NT2/D1 (cell line): ENCODE measurements around the gene FREM2.

Source experiments
- DNase-seq: peaks from one replicate; pipeline ENCODE4 v3.0.0-alpha.2; 2011; ENCODE audit warnings: low read depth, low spot score
- H3K27me3 ChIP-seq: 2 replicates; pipeline ENCODE4 v1.6.0; 2011; ENCODE audit warnings: mild to moderate bottlenecking; ENCODE audit not compliant: insufficient read length, insufficient read depth
- H3K36me3 ChIP-seq: 2 replicates; pipeline ENCODE4 v1.6.1; 2011; ENCODE audit warnings: mild to moderate bottlenecking, low read length, mixed read lengths; ENCODE audit not compliant: insufficient read depth, insufficient read length
- H3K4me1 ChIP-seq: 2 replicates; pipeline ENCODE4 v1.5.1; 2011; ENCODE audit not compliant: insufficient read depth, insufficient read length
- H3K4me3 ChIP-seq: 2 replicates; pipeline ENCODE4 v1.5.1; 2011; ENCODE audit warnings: low read depth; ENCODE audit not compliant: insufficient read length
- H3K9ac ChIP-seq: 2 replicates; pipeline ENCODE4 v1.6.0; 2011; ENCODE audit warnings: low read depth; ENCODE audit not compliant: insufficient read length
- H3K9me3 ChIP-seq: 2 replicates; pipeline ENCODE4 v1.5.1; 2011; ENCODE audit warnings: mild to moderate bottlenecking, low read length; ENCODE audit not compliant: insufficient read depth
- SUZ12 ChIP-seq: IDR thresholded peaks from 2 replicates; pipeline ENCODE4 v1.6.1; 2011; ENCODE audit not compliant: insufficient read length, insufficient read depth; ENCODE audit errors: extremely low read depth
- YY1 ChIP-seq: IDR thresholded peaks from 2 replicates; pipeline ENCODE4 v1.6.1; 2011; ENCODE audit not compliant: insufficient read length, insufficient read depth
- ZNF274 ChIP-seq: IDR thresholded peaks from 2 replicates; pipeline ENCODE4 v1.6.1; 2011; ENCODE audit warnings: mild to moderate bottlenecking, low read depth, low read length

Gene FREM2, protein sequence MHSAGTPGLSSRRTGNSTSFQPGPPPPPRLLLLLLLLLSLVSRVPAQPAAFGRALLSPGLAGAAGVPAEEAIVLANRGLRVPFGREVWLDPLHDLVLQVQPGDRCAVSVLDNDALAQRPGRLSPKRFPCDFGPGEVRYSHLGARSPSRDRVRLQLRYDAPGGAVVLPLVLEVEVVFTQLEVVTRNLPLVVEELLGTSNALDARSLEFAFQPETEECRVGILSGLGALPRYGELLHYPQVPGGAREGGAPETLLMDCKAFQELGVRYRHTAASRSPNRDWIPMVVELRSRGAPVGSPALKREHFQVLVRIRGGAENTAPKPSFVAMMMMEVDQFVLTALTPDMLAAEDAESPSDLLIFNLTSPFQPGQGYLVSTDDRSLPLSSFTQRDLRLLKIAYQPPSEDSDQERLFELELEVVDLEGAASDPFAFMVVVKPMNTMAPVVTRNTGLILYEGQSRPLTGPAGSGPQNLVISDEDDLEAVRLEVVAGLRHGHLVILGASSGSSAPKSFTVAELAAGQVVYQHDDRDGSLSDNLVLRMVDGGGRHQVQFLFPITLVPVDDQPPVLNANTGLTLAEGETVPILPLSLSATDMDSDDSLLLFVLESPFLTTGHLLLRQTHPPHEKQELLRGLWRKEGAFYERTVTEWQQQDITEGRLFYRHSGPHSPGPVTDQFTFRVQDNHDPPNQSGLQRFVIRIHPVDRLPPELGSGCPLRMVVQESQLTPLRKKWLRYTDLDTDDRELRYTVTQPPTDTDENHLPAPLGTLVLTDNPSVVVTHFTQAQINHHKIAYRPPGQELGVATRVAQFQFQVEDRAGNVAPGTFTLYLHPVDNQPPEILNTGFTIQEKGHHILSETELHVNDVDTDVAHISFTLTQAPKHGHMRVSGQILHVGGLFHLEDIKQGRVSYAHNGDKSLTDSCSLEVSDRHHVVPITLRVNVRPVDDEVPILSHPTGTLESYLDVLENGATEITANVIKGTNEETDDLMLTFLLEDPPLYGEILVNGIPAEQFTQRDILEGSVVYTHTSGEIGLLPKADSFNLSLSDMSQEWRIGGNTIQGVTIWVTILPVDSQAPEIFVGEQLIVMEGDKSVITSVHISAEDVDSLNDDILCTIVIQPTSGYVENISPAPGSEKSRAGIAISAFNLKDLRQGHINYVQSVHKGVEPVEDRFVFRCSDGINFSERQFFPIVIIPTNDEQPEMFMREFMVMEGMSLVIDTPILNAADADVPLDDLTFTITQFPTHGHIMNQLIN (N-terminal part only)

DNA sequence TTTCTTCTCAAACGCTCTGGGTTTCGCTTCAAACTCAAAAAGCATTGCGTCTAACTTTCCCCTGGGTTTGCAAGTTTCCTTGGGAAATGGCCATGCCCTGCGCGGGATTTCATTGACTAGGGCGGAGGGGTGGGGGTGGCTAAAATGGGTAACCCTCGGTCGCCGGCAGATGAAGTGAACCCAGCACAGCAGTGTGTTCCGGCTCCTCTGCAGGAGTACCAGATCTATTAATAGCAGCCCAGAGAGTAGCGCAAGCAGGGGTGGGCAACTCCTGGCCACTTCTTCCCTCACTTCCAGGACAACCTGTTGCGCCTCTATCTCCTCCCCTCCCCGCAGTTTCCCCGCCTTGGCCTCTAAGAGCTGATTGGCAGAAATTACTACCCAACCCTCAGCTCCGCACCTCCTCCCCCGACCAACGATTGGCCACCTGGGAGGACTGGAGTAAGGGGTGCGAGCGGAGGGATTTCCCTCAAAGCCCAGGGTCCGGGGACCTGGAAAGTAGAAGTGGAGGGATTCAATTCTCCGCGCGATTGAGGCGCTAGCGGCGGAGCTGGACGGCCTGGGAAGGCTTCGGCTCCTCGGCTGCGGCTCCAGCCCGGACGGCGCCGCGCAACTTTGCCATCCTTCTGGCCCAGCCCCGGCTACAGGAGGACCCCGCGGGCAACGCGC, at the start of gene FREM2:
TSS of gene FREM2 (plus strand) at position 501 of the 669 bp plus-strand sequence. CDS start 268 bp downstream, outside the sequence.
- no peak for TF ChIP-seq YY1
- TF ChIP-seq SUZ12 = no peak
- no peak for TF ChIP-seq ZNF274
- Histone ChIP-seq H3K9me3 (no peaks in the 10 kb centered on the region), H3K4me3 (peak within 1 kb of the TSS; percentile 78), H3K27me3 (peaks cover 26% of the 10 kb centered on the region), H3K36me3 (no peaks in the 10 kb centered on the region), H3K9ac (peak within 1 kb of the TSS; percentile 66), H3K4me1 (no peaks in the 10 kb centered on the region)
- DNase-seq = peak; percentile 84

DNA sequence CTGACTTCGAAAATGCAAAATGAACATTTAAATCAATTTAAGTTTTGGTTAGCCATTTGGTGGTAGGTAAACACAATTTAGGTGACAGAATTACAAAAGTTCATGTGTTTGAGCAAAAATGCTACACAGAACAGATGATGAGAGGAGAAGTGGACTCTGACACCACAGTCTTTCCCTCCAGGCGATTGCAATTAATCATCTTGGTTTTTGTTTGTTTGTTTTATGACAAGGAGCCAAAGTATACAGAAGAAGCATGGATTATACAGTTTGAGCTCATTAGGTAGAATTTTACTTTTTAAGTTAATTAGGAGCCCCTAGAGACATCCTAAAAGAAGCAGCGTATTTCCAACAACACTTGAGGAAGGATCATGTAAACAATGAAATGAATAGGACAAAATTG, 49.3 kb upstream of the FREM2 start:
- no peak for DNase-seq
- no peaks in the 10 kb centered on the region for H3K4me1 ChIP-seq
- no peaks in the 10 kb centered on the region for H3K9me3 ChIP-seq
- no peaks in the 10 kb centered on the region for H3K27me3 ChIP-seq
- no peak overlapping the region for H3K4me3 ChIP-seq
- no peak for TF ChIP-seq SUZ12
- TF ChIP-seq ZNF274 = no peak
- no peak for TF ChIP-seq YY1
- H3K9ac ChIP-seq = no peak overlapping the region
- no peaks in the 10 kb centered on the region for H3K36me3 ChIP-seq

DNA sequence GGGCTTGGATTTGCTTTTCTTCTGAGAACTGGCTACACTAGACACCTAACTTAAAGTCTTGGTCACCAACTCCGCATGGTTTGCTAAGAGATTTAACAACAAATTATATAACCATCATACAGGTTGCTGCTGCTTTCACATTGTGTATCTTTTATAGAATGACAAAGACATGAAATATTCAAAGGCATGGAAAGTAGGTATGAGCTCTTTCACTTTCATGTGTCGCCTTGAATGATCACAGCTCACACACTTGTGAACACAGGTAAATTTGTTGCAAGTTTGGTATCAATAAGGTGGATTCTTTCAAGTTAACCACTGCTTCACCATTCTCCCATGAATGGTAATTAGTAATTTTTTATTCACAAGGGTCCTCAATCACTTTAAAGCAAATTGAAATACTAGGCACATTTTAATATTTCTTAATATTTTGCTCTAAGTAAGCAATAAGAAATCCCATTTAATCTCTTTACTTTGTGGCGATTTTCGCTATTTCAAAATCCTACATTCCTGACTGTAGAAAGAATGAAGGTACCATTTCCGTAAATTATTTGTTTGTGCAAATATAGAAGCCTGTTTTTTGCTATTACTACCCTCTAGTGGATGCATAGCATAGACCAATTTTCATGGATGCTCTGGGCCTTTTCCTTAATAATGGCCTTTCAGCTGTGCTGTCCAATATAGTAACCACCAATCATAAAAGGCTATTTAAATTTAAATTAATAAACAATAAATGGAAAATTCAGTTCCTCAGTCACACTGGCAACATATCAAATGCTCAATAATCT, 45.5 kb upstream of the FREM2 start:
- Histone ChIP-seq H3K9me3 (no peaks in the 10 kb centered on the region), H3K9ac (no peak overlapping the region), H3K4me1 (no peaks in the 10 kb centered on the region), H3K27me3 (no peaks in the 10 kb centered on the region), H3K36me3 (no peaks in the 10 kb centered on the region), H3K4me3 (no peak overlapping the region)
- TF ChIP-seq YY1 (no peak), ZNF274 (no peak), SUZ12 (no peak)
- DNase-seq = no peak

DNA sequence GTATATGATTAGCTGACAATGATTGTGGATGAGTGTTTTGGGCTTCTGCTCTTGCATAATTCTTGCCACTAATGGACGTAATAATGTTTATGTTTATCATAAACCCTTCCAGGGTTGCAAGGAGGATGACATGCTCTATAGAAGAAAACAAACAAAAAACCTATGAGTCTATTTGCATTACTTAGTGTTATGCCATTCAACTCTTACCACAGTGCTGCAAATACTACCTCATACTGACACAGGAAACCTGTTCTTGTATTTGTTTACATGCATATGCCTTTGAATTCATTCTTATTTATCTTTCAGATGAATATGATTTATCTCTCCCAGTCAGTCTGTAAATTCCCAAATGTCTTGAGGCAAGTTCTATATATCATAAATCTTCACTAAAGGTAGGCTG, 39.6 kb upstream of the FREM2 start:
- TF ChIP-seq YY1 = no peak
- TF ChIP-seq SUZ12 = no peak
- no peak for TF ChIP-seq ZNF274
- Histone ChIP-seq H3K9ac (no peak overlapping the region), H3K36me3 (no peaks in the 10 kb centered on the region), H3K9me3 (no peaks in the 10 kb centered on the region), H3K4me3 (no peak overlapping the region), H3K4me1 (no peaks in the 10 kb centered on the region), H3K27me3 (no peaks in the 10 kb centered on the region)
- DNase-seq = no peak

DNA sequence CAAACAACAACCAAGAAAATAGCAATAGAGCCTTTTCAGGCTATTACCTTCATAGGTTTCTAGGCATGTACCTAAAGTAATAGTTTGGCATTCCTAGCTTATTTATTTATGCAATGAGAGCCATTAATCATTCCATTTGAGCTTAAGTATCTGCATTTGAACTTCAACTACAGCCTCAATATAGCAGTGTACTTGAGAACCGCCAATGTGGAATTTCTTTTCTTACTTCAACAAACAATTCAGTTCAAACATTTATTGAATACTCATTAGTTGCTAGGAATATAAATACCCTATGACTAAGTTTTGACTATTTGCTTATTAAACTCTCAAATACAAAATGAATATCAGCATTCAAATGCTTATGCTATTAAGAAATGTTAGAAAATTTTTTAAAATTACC, 38.0 kb upstream of the FREM2 start:
- H3K36me3 ChIP-seq = no peaks in the 10 kb centered on the region
- no peak for DNase-seq
- TF ChIP-seq YY1 (no peak), ZNF274 (no peak), SUZ12 (no peak)

DNA sequence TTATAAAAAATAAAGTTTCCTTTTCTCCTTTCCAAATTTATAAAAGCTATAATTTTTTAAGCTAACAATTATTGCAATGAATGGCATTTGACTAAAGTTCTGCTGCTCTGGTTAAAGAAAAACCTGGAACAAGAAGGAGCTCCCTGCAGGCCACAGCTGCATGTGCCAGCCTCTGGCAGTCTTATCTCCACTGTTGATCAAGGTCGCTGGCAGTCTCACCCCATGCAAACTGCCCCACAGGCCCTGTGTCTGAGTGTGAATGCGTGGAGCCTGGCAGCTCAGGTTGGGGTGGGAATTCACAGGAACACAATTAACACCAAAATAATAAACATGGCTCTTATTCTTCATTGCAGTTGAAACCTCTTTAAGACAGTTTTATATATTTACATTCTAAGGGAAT, 30.2 kb upstream of the FREM2 start:
- H3K27me3 ChIP-seq = no peaks in the 10 kb centered on the region
- no peak for DNase-seq
- no peaks in the 10 kb centered on the region for H3K4me1 ChIP-seq
- no peaks in the 10 kb centered on the region for H3K36me3 ChIP-seq
- H3K4me3 ChIP-seq = no peak overlapping the region
- TF ChIP-seq YY1 (no peak), ZNF274 (no peak)
- H3K9me3 ChIP-seq = no peaks in the 10 kb centered on the region
- H3K9ac ChIP-seq = no peak overlapping the region

More for the DNA sequence above, 38.0 kb upstream of the FREM2 start:
- Histone ChIP-seq H3K4me1 (no peaks in the 10 kb centered on the region), H3K27me3 (no peaks in the 10 kb centered on the region), H3K4me3 (no peak overlapping the region), H3K9ac (no peak overlapping the region), H3K9me3 (no peaks in the 10 kb centered on the region)
